ENCODE data around the gene NDUFV2. TPM values are rescaled to one million over a fixed set of nuclear protein-coding genes. Genes with fewer than 3 reads are reported as not detected.

Gene NDUFV2
- total RNA-seq, 1 experiment from 2014 or later: 192 TPM

- intact Hi-C loops (cut with micrococcal nuclease): no loop called here
- CTCF ChIA-PET: interaction anchor here (0.6 to 1.5 kb wide), 3 partner anchors 12 to 77 kb away, joined by 3 to 6 read pairs (median 4); no protein-coding TSS in a partner anchor
- Mint-ChIP-seq H3K27me3 (ENCODE audit: insufficient read depth, unreplicated experiment) (no peaks in the 10 kb centered on the region), H3K4me3 (ENCODE audit: unreplicated experiment) (no peak overlapping the region), H3K27ac (ENCODE audit: low read depth, unreplicated experiment) (peak overlapping the region; percentile 46), H3K4me1 (ENCODE audit: insufficient read depth, unreplicated experiment) (peaks cover 45% of the 10 kb centered on the region), H3K36me3 (ENCODE audit: insufficient read depth, unreplicated experiment) (peaks cover 20% of the 10 kb centered on the region), H3K9me3 (ENCODE audit: unreplicated experiment) (no peaks in the 10 kb centered on the region)
- POLR2A ChIA-PET: interaction anchor here (1.3 to 16.4 kb wide), 4 partner anchors 8 to 225 kb away, joined by 4 to 586 read pairs (median 8); partner anchors contain the start of genes ANKRD12, NDUFV2 and TWSG1
- TF ChIP-seq CTCF (IDR thresholded peaks at IDR 0.05; ENCODE audit: unreplicated experiment): no peak
- DNase-seq (ENCODE audit: unreplicated experiment): no peak
- BruUV-seq (replicated peaks): no TSS peak
Measured at GRCh38 chr18:9109523-9109922, 7.0 kb downstream of the NDUFV2 start.

- CTCF ChIA-PET: interaction anchor here (1.8 kb wide), 1 partner anchor 23 kb away, joined by 4 read pairs; the partner anchor contains the start of gene ANKRD12
- no peak for DNase-seq (ENCODE audit: unreplicated experiment)
- no peak for TF ChIP-seq CTCF (IDR thresholded peaks at IDR 0.05; ENCODE audit: unreplicated experiment)
- Mint-ChIP-seq H3K27ac (ENCODE audit: low read depth, unreplicated experiment) (peak overlapping the region; percentile 25), H3K27me3 (ENCODE audit: insufficient read depth, unreplicated experiment) (no peaks in the 10 kb centered on the region), H3K36me3 (ENCODE audit: insufficient read depth, unreplicated experiment) (peaks cover 49% of the 10 kb centered on the region), H3K4me1 (ENCODE audit: insufficient read depth, unreplicated experiment) (peaks cover 44% of the 10 kb centered on the region), H3K4me3 (ENCODE audit: unreplicated experiment) (no peak overlapping the region), H3K9me3 (ENCODE audit: unreplicated experiment) (no peaks in the 10 kb centered on the region)
- intact Hi-C loops (cut with micrococcal nuclease): no loop called here
- no TSS peak for BruUV-seq (replicated peaks)
- POLR2A ChIA-PET: interaction anchor here (1.2 to 16.4 kb wide), 3 partner anchors 9 to 30 kb away, joined by 4 to 586 read pairs (median 228); partner anchors contain the start of genes ANKRD12 and NDUFV2
Measured at GRCh38 chr18:9113468-9114149, 11.1 kb downstream of the NDUFV2 start.

- peaks cover 69% of the 10 kb centered on the region for H3K36me3 Mint-ChIP-seq (ENCODE audit: insufficient read depth, unreplicated experiment)
- BruUV-seq (replicated peaks): no TSS peak
- no peak for DNase-seq (ENCODE audit: unreplicated experiment)
- H3K9me3 Mint-ChIP-seq (ENCODE audit: unreplicated experiment): no peaks in the 10 kb centered on the region
- peaks cover 40% of the 10 kb centered on the region for H3K4me1 Mint-ChIP-seq (ENCODE audit: insufficient read depth, unreplicated experiment)
- ChIA-PET POLR2A (interaction anchor here (0.7 to 16.4 kb wide), 4 partner anchors 12 to 1189 kb away, joined by 3 to 586 read pairs (median 118); partner anchors contain the start of genes ANKRD12 and NDUFV2), CTCF (interaction anchor here (1.1 kb wide), 1 partner anchor 12 kb away, joined by 3 read pairs; no protein-coding TSS in a partner anchor)
- no peak overlapping the region for H3K4me3 Mint-ChIP-seq (ENCODE audit: unreplicated experiment)
- H3K27me3 Mint-ChIP-seq (ENCODE audit: insufficient read depth, unreplicated experiment): no peaks in the 10 kb centered on the region
- intact Hi-C loops (cut with micrococcal nuclease): loop anchor here (2.0 kb wide), 1 partner anchor 13 kb away; the partner anchor contains the start of gene NDUFV2
- no peak for TF ChIP-seq CTCF (IDR thresholded peaks at IDR 0.05; ENCODE audit: unreplicated experiment)
- H3K27ac Mint-ChIP-seq (ENCODE audit: low read depth, unreplicated experiment): peak overlapping the region; percentile 98
Measured at GRCh38 chr18:9115984-9116383, 13.5 kb downstream of the NDUFV2 start.
